Neural cell (in vitro differentiated cells): ENCODE measurements around the gene FAP. TPM values are rescaled to one million over a fixed set of nuclear protein-coding genes. Genes with fewer than 3 reads are reported as not detected.

ENCODE experiments used
- H2AFZ ChIP-seq: fragments of 200-600, 300-800 bp; sonication (generic), shearing (Covaris generic); 2 replicates; pipeline ENCODE4 v1.6.0; 2014; ENCODE audit warnings: low read depth, mild to moderate bottlenecking, antibody characterized with exemption, low read length, moderate library complexity
- H3F3A ChIP-seq: fragments of 200-600 bp; shearing (Covaris generic); 2 replicates; pipeline ENCODE4 v1.6.1; 2016; ENCODE audit warnings: mild to moderate bottlenecking, moderate library complexity, mixed read lengths, antibody characterized with exemption, low read length; ENCODE audit not compliant: insufficient read depth, poor library complexity, severe bottlenecking
- H3K27ac ChIP-seq: fragments of 200-600, 300-800 bp; sonication (generic), shearing (Covaris generic); 2 replicates; pipeline ENCODE4 v1.5.1; 2014; ENCODE audit warnings: mild to moderate bottlenecking, low read length, moderate library complexity
- H3K27me3 ChIP-seq: fragments of 300-800, 200-600 bp; sonication (generic), shearing (Covaris generic); 2 replicates; pipeline ENCODE4 v1.6.0; 2014; ENCODE audit warnings: mild to moderate bottlenecking, low read depth, low read length, moderate library complexity; ENCODE audit not compliant: insufficient read depth
- H3K36me3 ChIP-seq: fragments of 300-800, 200-600 bp; sonication (generic), shearing (Covaris generic); 2 replicates; pipeline ENCODE4 v1.5.1; 2014; ENCODE audit warnings: mild to moderate bottlenecking, antibody characterized with exemption, low read length, moderate library complexity; ENCODE audit not compliant: insufficient read depth
- H3K4me2 ChIP-seq: fragments of 300-800, 200-600 bp; sonication (generic), shearing (Covaris generic); 2 replicates; pipeline ENCODE4 v1.6.0; 2014; ENCODE audit warnings: mild to moderate bottlenecking, low read length
- H3K4me3 ChIP-seq: fragments of 300-800, 200-600 bp; sonication (generic), shearing (Covaris generic); 2 replicates; pipeline ENCODE4 v1.5.1; 2014; ENCODE audit warnings: mild to moderate bottlenecking, low read length, moderate library complexity
- H3K79me2 ChIP-seq: fragments of 200-600 bp; shearing (Covaris generic); replicated peaks from 2 replicates; pipeline ENCODE4 v1.6.0; 2014; ENCODE audit warnings: mild to moderate bottlenecking, low read length, moderate library complexity; ENCODE audit not compliant: insufficient read depth
- H3K9ac ChIP-seq: fragments of 300-800, 200-600 bp; sonication (generic), shearing (Covaris generic); 2 replicates; pipeline ENCODE4 v1.6.1; 2016; ENCODE audit warnings: mild to moderate bottlenecking, low read length, mixed read lengths
- H3K9me2 ChIP-seq: fragments of 200-600 bp; shearing (Covaris generic); 2 replicates; pipeline ENCODE4 v1.6.1; 2016; ENCODE audit warnings: mild to moderate bottlenecking, low read length, mixed read lengths; ENCODE audit not compliant: insufficient read depth
- H3K9me3 ChIP-seq: fragments of 200-600, 300-800 bp; sonication (generic), shearing (Covaris generic); 2 replicates; pipeline ENCODE4 v1.6.1; 2016; ENCODE audit warnings: mild to moderate bottlenecking, mixed run types, low read length, moderate library complexity, mixed read lengths
- H4K20me1 ChIP-seq: fragments of 200-600 bp; shearing (Covaris generic); 2 replicates; pipeline ENCODE4 v1.6.1; 2016; ENCODE audit warnings: mild to moderate bottlenecking, mixed run types; ENCODE audit not compliant: insufficient read depth
- EP300 ChIP-seq: fragments of 450-650 bp; conservative IDR thresholded peaks from 2 replicates; pipeline ENCODE4 v1.6.1; 2014; ENCODE audit warnings: antibody characterized with exemption, mild to moderate bottlenecking, moderate library complexity; ENCODE audit not compliant: poor library complexity, severe bottlenecking
- EZH2 ChIP-seq: fragments of 200-600, 300-800 bp; shearing (Covaris generic), sonication (generic); IDR thresholded peaks from 2 replicates; pipeline ENCODE4 v1.6.1; 2014; ENCODE audit warnings: antibody characterized with exemption, low read length, borderline replicate concordance, mild to moderate bottlenecking; ENCODE audit not compliant: insufficient read depth, poor library complexity, severe bottlenecking
- MXI1 ChIP-seq: fragments of 450-650 bp; conservative IDR thresholded peaks from 2 replicates; pipeline ENCODE4 v1.6.1; 2014; ENCODE audit warnings: antibody characterized with exemption, mild to moderate bottlenecking; ENCODE audit not compliant: poor library complexity, severe bottlenecking
- POLR2AphosphoS5 ChIP-seq: IDR thresholded peaks from 2 replicates; pipeline ENCODE4 v1.6.1; 2012
- RAD21 ChIP-seq: fragments of 450-650 bp; conservative IDR thresholded peaks from 2 replicates; pipeline ENCODE4 v1.6.1; 2014; ENCODE audit warnings: antibody characterized with exemption, mild to moderate bottlenecking, moderate library complexity
- SMC3 ChIP-seq: fragments of 450-650 bp; conservative IDR thresholded peaks from 2 replicates; pipeline ENCODE4 v1.6.1; 2014; ENCODE audit warnings: antibody characterized with exemption, mild to moderate bottlenecking, moderate library complexity; ENCODE audit not compliant: poor library complexity
- TAF1 ChIP-seq: IDR thresholded peaks from 2 replicates; pipeline ENCODE4 v1.6.1; 2012; ENCODE audit warnings: low read depth
- polyA plus RNA-seq: library from polyadenylated mRNA; depleted of rRNA; stranded (reverse); fragments of >200 nt; gene quantifications from 2 replicates; pipeline ENCODE4 v1.2.3, GENCODE V29; 2014
- TF ChIP-seq, protein P1 (sequence below): fragments of 450-650 bp; IDR thresholded peaks from 2 replicates; pipeline ENCODE4 v1.5.1; 2014; ENCODE audit warnings: antibody characterized with exemption, mild to moderate bottlenecking, moderate library complexity; ENCODE audit not compliant: poor library complexity, severe bottlenecking
- TF ChIP-seq, protein P2 (sequence below): IDR thresholded peaks from 2 replicates; pipeline ENCODE4 v1.6.1; 2012; ENCODE audit warnings: borderline replicate concordance

Gene FAP
- polyA plus RNA-seq, 1 donor from 2014 or later = 0.16 TPM

DNA sequence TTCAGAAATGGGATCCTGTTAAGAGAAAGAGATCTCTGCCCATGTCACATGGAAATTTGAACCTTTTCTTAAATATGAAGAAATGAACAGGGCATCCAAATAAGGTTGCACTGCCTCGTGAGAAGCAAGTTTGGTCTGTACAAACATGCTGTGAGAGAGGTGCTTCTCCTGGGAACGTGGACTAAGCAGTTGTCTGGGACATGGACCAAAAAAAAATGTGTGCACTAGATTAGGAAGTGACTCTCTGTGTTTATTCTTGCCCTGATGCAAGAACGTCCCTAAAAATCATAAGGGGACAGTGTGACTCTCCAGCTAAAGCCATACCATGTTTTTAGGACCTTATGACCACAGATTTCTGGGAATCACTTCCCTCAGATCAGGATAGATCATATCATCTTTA lies 67.5 kb downstream of the FAP start:
- Histone ChIP-seq H3K27ac (no peak overlapping the region), H3K36me3 (no peaks in the 10 kb centered on the region), H3K9ac (no peak overlapping the region), H3K9me2 (no peaks in the 10 kb centered on the region), H3F3A (peaks cover 3% of the 10 kb centered on the region), H3K79me2 (no peaks in the 10 kb centered on the region), H3K4me3 (no peak overlapping the region), H3K9me3 (no peaks in the 10 kb centered on the region), H2AFZ (no peak overlapping the region), H3K4me2 (no peak overlapping the region), H3K27me3 (no peaks in the 10 kb centered on the region), H4K20me1 (no peaks in the 10 kb centered on the region)
- TF ChIP-seq MXI1 = no peak
- TF ChIP-seq SMC3 = no peak
- no peak for TF ChIP-seq POLR2AphosphoS5
- TF ChIP-seq, protein P1, sequence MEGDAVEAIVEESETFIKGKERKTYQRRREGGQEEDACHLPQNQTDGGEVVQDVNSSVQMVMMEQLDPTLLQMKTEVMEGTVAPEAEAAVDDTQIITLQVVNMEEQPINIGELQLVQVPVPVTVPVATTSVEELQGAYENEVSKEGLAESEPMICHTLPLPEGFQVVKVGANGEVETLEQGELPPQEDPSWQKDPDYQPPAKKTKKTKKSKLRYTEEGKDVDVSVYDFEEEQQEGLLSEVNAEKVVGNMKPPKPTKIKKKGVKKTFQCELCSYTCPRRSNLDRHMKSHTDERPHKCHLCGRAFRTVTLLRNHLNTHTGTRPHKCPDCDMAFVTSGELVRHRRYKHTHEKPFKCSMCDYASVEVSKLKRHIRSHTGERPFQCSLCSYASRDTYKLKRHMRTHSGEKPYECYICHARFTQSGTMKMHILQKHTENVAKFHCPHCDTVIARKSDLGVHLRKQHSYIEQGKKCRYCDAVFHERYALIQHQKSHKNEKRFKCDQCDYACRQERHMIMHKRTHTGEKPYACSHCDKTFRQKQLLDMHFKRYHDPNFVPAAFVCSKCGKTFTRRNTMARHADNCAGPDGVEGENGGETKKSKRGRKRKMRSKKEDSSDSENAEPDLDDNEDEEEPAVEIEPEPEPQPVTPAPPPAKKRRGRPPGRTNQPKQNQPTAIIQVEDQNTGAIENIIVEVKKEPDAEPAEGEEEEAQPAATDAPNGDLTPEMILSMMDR = no peak
- TF ChIP-seq TAF1 = no peak
- TF ChIP-seq RAD21 = no peak
- TF ChIP-seq, protein P2, sequence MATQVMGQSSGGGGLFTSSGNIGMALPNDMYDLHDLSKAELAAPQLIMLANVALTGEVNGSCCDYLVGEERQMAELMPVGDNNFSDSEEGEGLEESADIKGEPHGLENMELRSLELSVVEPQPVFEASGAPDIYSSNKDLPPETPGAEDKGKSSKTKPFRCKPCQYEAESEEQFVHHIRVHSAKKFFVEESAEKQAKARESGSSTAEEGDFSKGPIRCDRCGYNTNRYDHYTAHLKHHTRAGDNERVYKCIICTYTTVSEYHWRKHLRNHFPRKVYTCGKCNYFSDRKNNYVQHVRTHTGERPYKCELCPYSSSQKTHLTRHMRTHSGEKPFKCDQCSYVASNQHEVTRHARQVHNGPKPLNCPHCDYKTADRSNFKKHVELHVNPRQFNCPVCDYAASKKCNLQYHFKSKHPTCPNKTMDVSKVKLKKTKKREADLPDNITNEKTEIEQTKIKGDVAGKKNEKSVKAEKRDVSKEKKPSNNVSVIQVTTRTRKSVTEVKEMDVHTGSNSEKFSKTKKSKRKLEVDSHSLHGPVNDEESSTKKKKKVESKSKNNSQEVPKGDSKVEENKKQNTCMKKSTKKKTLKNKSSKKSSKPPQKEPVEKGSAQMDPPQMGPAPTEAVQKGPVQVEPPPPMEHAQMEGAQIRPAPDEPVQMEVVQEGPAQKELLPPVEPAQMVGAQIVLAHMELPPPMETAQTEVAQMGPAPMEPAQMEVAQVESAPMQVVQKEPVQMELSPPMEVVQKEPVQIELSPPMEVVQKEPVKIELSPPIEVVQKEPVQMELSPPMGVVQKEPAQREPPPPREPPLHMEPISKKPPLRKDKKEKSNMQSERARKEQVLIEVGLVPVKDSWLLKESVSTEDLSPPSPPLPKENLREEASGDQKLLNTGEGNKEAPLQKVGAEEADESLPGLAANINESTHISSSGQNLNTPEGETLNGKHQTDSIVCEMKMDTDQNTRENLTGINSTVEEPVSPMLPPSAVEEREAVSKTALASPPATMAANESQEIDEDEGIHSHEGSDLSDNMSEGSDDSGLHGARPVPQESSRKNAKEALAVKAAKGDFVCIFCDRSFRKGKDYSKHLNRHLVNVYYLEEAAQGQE = no peak
- TF ChIP-seq EZH2 = no peak
- no peak for TF ChIP-seq EP300

DNA sequence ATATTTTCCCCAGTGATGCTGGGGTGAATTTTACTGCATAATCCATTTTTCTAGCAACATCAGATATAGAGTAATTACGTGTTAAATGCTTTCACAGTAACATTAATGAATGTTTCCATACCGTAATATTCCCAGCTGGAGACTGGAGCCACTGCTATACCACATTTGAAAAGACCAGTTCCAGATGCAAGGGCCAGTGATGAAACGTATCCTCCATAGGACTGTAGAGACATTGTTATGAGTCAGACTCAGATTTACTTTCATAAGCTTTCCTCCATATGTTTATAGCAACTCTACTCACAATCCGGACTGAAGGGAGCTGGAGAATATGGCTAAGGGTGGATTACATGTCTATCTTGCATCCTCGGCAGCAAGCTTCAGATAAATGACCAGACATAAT lies 68.5 kb downstream of the FAP start:
- no peak overlapping the region for H3K9ac ChIP-seq
- H3K4me3 ChIP-seq = no peak overlapping the region
- no peak for TF ChIP-seq POLR2AphosphoS5
- TF ChIP-seq EP300 = no peak
- no peak for TF ChIP-seq MXI1
- TF ChIP-seq, protein P1 = no peak
- TF ChIP-seq, protein P2 = no peak
- TF ChIP-seq RAD21 = no peak
- H3K27me3 ChIP-seq = no peaks in the 10 kb centered on the region
- no peaks in the 10 kb centered on the region for H4K20me1 ChIP-seq
- no peak overlapping the region for H3K27ac ChIP-seq
- peaks cover 3% of the 10 kb centered on the region for H3F3A ChIP-seq
- H3K9me3 ChIP-seq = no peaks in the 10 kb centered on the region
- no peaks in the 10 kb centered on the region for H3K79me2 ChIP-seq
- H3K36me3 ChIP-seq = no peaks in the 10 kb centered on the region
- H3K9me2 ChIP-seq = no peaks in the 10 kb centered on the region
- H3K4me2 ChIP-seq = no peak overlapping the region
- no peak overlapping the region for H2AFZ ChIP-seq
